HEK293T (cell line): ENCODE results near the gene FGFR3.

Experiments
- CTCF ChIA-PET: fragments of 350-600 bp; formaldehyde crosslinking; extraction: SDS; loops from one replicate; lab custom pipeline; 2021; ENCODE audit warnings: antibody characterized with exemption, inconsistent platforms; lab: Yijun Ruan, JAX
- POLR2A ChIA-PET: fragments of 350-600 bp; formaldehyde crosslinking; extraction: SDS; loops from one replicate; lab custom pipeline; 2020; ENCODE audit warnings: antibody characterized with exemption, inconsistent platforms; lab: Yijun Ruan, JAX
- DNase-seq: peaks from one replicate; pipeline ENCODE4 v3.0.0; 2012; ENCODE audit warnings: mixed read lengths; ENCODE audit errors: extremely low spot score
- ARNT ChIP-seq: fragments of 450-650 bp; IDR thresholded peaks from 2 replicates; pipeline ENCODE4 v1.6.1; 2017; ENCODE audit warnings: mild to moderate bottlenecking
- BHLHE40 ChIP-seq: fragments of 450-650 bp; IDR thresholded peaks from 2 replicates; pipeline ENCODE4 v1.6.1; 2016; ENCODE audit warnings: mild to moderate bottlenecking, moderate library complexity, borderline replicate concordance
- CTBP1 ChIP-seq: fragments of 450-650 bp; IDR thresholded peaks from 2 replicates; pipeline ENCODE4 v1.6.1; 2016; ENCODE audit warnings: borderline replicate concordance
- ELF4 ChIP-seq: fragments of 450-650 bp; IDR thresholded peaks from 2 replicates; pipeline ENCODE4 v1.6.1; 2017; ENCODE audit warnings: antibody characterized with exemption
- FOXA1 ChIP-seq: fragments of 450-650 bp; IDR thresholded peaks from 2 replicates; pipeline ENCODE4 v1.6.1; 2016; ENCODE audit warnings: mild to moderate bottlenecking
- FOXK2 ChIP-seq: fragments of 450-650 bp; IDR thresholded peaks from 2 replicates; pipeline ENCODE4 v1.6.1; 2016; ENCODE audit warnings: mild to moderate bottlenecking
- FOXM1 ChIP-seq: fragments of 450-650 bp; IDR thresholded peaks from 2 replicates; pipeline ENCODE4 v1.6.1; 2017; ENCODE audit warnings: mild to moderate bottlenecking, borderline replicate concordance
- HDGF ChIP-seq: fragments of 450-650 bp; IDR thresholded peaks from 2 replicates; pipeline ENCODE4 v1.6.1; 2017; ENCODE audit warnings: antibody characterized with exemption, borderline replicate concordance
- L3MBTL2 ChIP-seq: fragments of 450-650 bp; conservative IDR thresholded peaks from 2 replicates; pipeline ENCODE4 v1.6.1; 2016; ENCODE audit warnings: mild to moderate bottlenecking
- LEF1 ChIP-seq: fragments of 450-650 bp; IDR thresholded peaks from 2 replicates; pipeline ENCODE4 v1.6.1; 2017; ENCODE audit warnings: mild to moderate bottlenecking, borderline replicate concordance
- NFRKB ChIP-seq: fragments of 450-650 bp; IDR thresholded peaks from 2 replicates; pipeline ENCODE4 v1.6.1; 2016; ENCODE audit warnings: mild to moderate bottlenecking, moderate library complexity
- PKNOX1 ChIP-seq: fragments of 450-650 bp; IDR thresholded peaks from 2 replicates; pipeline ENCODE4 v1.6.1; 2016
- SP1 ChIP-seq: fragments of 450-650 bp; IDR thresholded peaks from 2 replicates; pipeline ENCODE4 v1.6.1; 2017
- SUZ12 ChIP-seq: fragments of 450-650 bp; IDR thresholded peaks from 2 replicates; pipeline ENCODE4 v1.6.1; 2016; ENCODE audit warnings: mild to moderate bottlenecking
- TARDBP ChIP-seq: fragments of 450-650 bp; IDR thresholded peaks from 2 replicates; pipeline ENCODE4 v1.6.1; 2016
- ZNF384 ChIP-seq: fragments of 450-650 bp; IDR thresholded peaks from 2 replicates; pipeline ENCODE4 v1.6.1; 2016

FGFR3 gene

GRCh38 chr4:1768367-1769034 is 24.6 kb upstream of the FGFR3 start:
- TF ChIP-seq ZNF384 (no peak), HDGF (no peak)
- DNase-seq, result no peak
- ChIA-PET CTCF (interaction anchor here (0.6 to 1.6 kb wide), 7 partner anchors 9 to 131 kb away, joined by 3 to 7 read pairs (median 4); partner anchors contain the start of gene FGFR3), POLR2A (interaction anchor here (1.0 kb wide), 3 partner anchors 25 to 56 kb away, joined by 3 to 4 read pairs (median 4); partner anchors contain the start of genes SLBP, TACC3 and TMEM129)

GRCh38 chr4:1769692-1770091 is 23.4 kb upstream of the FGFR3 start:
- ChIA-PET POLR2A (no interaction called here), CTCF (no interaction called here)
- no peak for DNase-seq
- no peak for TF ChIP-seq FOXA1
- no peak for TF ChIP-seq BHLHE40
- no peak for TF ChIP-seq SP1
- no peak for TF ChIP-seq ARNT
- no peak for TF ChIP-seq FOXM1
- no peak for TF ChIP-seq L3MBTL2
- no peak for TF ChIP-seq PKNOX1
- TF ChIP-seq FOXK2, result no peak
- TF ChIP-seq ZNF384, result no peak

- POLR2A ChIA-PET, result no interaction called here
- CTCF ChIA-PET, result no interaction called here
Measured at GRCh38 chr4:1770245-1770644, 22.8 kb upstream of the FGFR3 start.

GRCh38 chr4:1770791-1771231 is 22.3 kb upstream of the FGFR3 start:
- no peak for DNase-seq
- ChIA-PET POLR2A (no interaction called here), CTCF (no interaction called here)

More at GRCh38 chr4:1770245-1770644, 22.8 kb upstream of the FGFR3 start:
- no peak for DNase-seq
- TF ChIP-seq LEF1 (no peak), ZNF384 (no peak)

GRCh38 chr4:1771555-1772305 is 21.4 kb upstream of the FGFR3 start:
- no peak for DNase-seq
- ChIA-PET POLR2A (no interaction called here), CTCF (no interaction called here)
- no peak for TF ChIP-seq HDGF
- no peak for TF ChIP-seq NFRKB
- TF ChIP-seq FOXK2, result no peak
- TF ChIP-seq L3MBTL2, result no peak
- TF ChIP-seq FOXM1, result no peak
- TF ChIP-seq ELF4, result no peak
- no peak for TF ChIP-seq TARDBP
- no peak for TF ChIP-seq SP1
- TF ChIP-seq ARNT, result no peak
- TF ChIP-seq CTBP1, result no peak
- TF ChIP-seq FOXA1, result no peak
- no peak for TF ChIP-seq ZNF384
- no peak for TF ChIP-seq LEF1
- no peak for TF ChIP-seq BHLHE40

More at GRCh38 chr4:1770791-1771231, 22.3 kb upstream of the FGFR3 start:
- TF ChIP-seq BHLHE40, result no peak
- TF ChIP-seq ELF4, result no peak
- TF ChIP-seq L3MBTL2, result no peak
- TF ChIP-seq NFRKB, result no peak
- TF ChIP-seq ZNF384, result no peak
- TF ChIP-seq SP1, result no peak
- no peak for TF ChIP-seq CTBP1

- TF ChIP-seq NFRKB (no peak), FOXK2 (no peak)
- ChIA-PET CTCF (interaction anchor here (0.6 kb wide), 1 partner anchor 137 kb away, joined by 7 read pairs; no protein-coding TSS in a partner anchor), POLR2A (no interaction called here)
- no peak for DNase-seq
Measured at GRCh38 chr4:1772853-1773538, 20.1 kb upstream of the FGFR3 start.

- ChIA-PET POLR2A (no interaction called here), CTCF (interaction anchor here (0.6 kb wide), 1 partner anchor 136 kb away, joined by 7 read pairs; no protein-coding TSS in a partner anchor)
- DNase-seq, result no peak
- no peak for TF ChIP-seq NFRKB
- no peak for TF ChIP-seq HDGF
- no peak for TF ChIP-seq ARNT
- TF ChIP-seq TARDBP, result no peak
- TF ChIP-seq ELF4, result no peak
- TF ChIP-seq FOXM1, result no peak
- TF ChIP-seq ZNF384, result no peak
- no peak for TF ChIP-seq PKNOX1
- TF ChIP-seq BHLHE40, result no peak
- TF ChIP-seq FOXA1, result no peak
- TF ChIP-seq SUZ12, result no peak
- no peak for TF ChIP-seq LEF1
- TF ChIP-seq L3MBTL2, result no peak
- TF ChIP-seq CTBP1, result no peak
- no peak for TF ChIP-seq SP1
- TF ChIP-seq FOXK2, result no peak
Measured at GRCh38 chr4:1773754-1774153, 19.3 kb upstream of the FGFR3 start.
